Lung (tissue), 12 donors: ENCODE measurements around the gene RNF152. TPM values are rescaled to one million over a fixed set of nuclear protein-coding genes. Genes with fewer than 3 reads are reported as not detected.

Experiments used
- ATAC-seq: fragments of 200-7000 bp; cut with Tn5 transposase; one replicate; pipeline ENCODE4 v1.9.1; 2020; ENCODE audit warnings: moderate number of reproducible peaks; ENCODE audit not compliant: insufficient read depth, low FRiP score
- DNase-seq, 3 donors: peaks; one replicate each; pipeline ENCODE4 v3.0.0-alpha.2; 2013 to 2017
- H3K27ac ChIP-seq, 2 donors: one replicate each; pipeline ENCODE4 v1.5.1; 2013; ENCODE audit warnings: mild to moderate bottlenecking in 2 of 2, moderate library complexity in 2 of 2, control low read depth in 1 of 2, inconsistent platforms in 1 of 2, low read depth in 1 of 2, low read length in 1 of 2
- H3K27me3 ChIP-seq, 3 donors: one replicate each; pipeline ENCODE4 v1.5.1; 2013; ENCODE audit warnings: low read length in 2 of 3; ENCODE audit not compliant: control insufficient read depth in 3 of 3, insufficient read depth in 3 of 3
- H3K36me3 ChIP-seq, 4 donors: one replicate each; pipeline ENCODE4 v1.5.1; 2013; ENCODE audit warnings: low read length in 4 of 4, mild to moderate bottlenecking in 1 of 4, moderate library complexity in 1 of 4; ENCODE audit not compliant: control insufficient read depth in 4 of 4, insufficient read depth in 4 of 4
- H3K4me1 ChIP-seq, 5 donors: one replicate each; pipeline ENCODE4 v1.5.1; 2013; ENCODE audit warnings: low read length in 5 of 5, mild to moderate bottlenecking in 2 of 5, moderate library complexity in 1 of 5; ENCODE audit not compliant: control insufficient read depth in 5 of 5, insufficient read depth in 5 of 5
- H3K4me3 ChIP-seq: one replicate; pipeline ENCODE4 v1.5.1; 2013; ENCODE audit warnings: mild to moderate bottlenecking, control low read depth, moderate library complexity
- H3K9ac ChIP-seq, 2 donors: one replicate each; pipeline ENCODE4 v1.5.1; 2013; ENCODE audit warnings: low read length in 2 of 2, control low read depth in 1 of 2; ENCODE audit not compliant: insufficient read depth in 1 of 2
- H3K9me3 ChIP-seq, 4 donors: one replicate each; pipeline ENCODE4 v1.5.1; 2013; ENCODE audit warnings: low read length in 3 of 4, mild to moderate bottlenecking in 1 of 4, moderate library complexity in 1 of 4; ENCODE audit not compliant: control insufficient read depth in 4 of 4, insufficient read depth in 3 of 4
- CTCF ChIP-seq: IDR thresholded peaks from 2 replicates; pipeline ENCODE4 v1.5.1; 2012; ENCODE audit warnings: mild to moderate bottlenecking; ENCODE audit errors: control extremely low read depth, extremely low read depth
- WGBS, 2 donors: extraction: QIAGEN DNeasy Blood & Tissue Kit; methylation state at CpG; one replicate each; pipeline ENCODE4 v1.1.7; 2013; 5-methylcytosine and 5-hydroxymethylcytosine counted together
- polyA plus RNA-seq, 2 donors: library from polyadenylated mRNA; stranded (reverse); fragments of 200-250 nt; gene quantifications; one replicate each; pipeline ENCODE4 v1.2.1, GENCODE V29; 2013
- total RNA-seq, 2 donors: library from RNA; depleted of rRNA in 1 of 2; stranded (reverse); fragments of >200 nt in 1 of 2; gene quantifications; one replicate each; pipeline ENCODE4 v1.2.1, GENCODE V29; 2014 to 2021
- donor health status: control.
- donor health status: control.
- donor health status: Bipolar disorder and iron deficiency.
- donor health status: healthy.
- donor health status: DM: yes; HTN: yes; CAD: no.

Gene RNF152
- total and polyA plus RNA-seq, 4 donors = 1.1 to 55.6 (median 9.6) TPM

DNA sequence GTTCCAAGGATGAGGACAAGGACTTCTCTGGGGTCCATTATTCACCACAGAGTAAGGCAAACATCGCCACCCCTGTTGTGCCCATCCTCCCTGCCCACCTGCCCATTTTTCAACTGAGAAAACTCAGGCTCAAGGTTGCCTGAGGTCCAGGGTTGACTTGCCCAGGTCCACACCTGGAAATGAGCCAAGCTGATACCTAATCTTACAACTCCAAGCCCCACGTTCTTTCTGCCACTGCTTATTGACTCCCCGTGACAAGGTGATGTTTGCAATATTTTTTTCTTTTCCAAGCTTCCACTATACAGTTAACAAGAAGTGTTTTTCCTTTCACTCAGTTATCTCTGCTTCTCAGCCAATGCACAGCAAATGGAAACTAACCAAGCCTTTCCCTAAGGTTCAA lies 39.0 kb downstream of the RNF152 start:
- DNase-seq = no peak
- Histone ChIP-seq H3K27me3 (no peaks in the 10 kb centered on the region), H3K4me1 (peaks cover 0 to 18% (median 8%) of the 10 kb centered on the region in 5 donors), H3K9me3 (peaks cover 0 to 2% (median 0%) of the 10 kb centered on the region in 4 donors), H3K4me3 (no peak overlapping the region), H3K9ac (no peak overlapping the region), H3K36me3 (peaks cover 0 to 1% (median 0%) of the 10 kb centered on the region in 4 donors), H3K27ac (no peak overlapping the region)
- ATAC-seq = no peak
- no peak for TF ChIP-seq CTCF
- 86 to 88% methylated on average over 3 of the region's 3 CpGs for WGBS, 2 donors

- peaks cover 0 to 1% (median 0%) of the 10 kb centered on the region in 4 donors for H3K36me3 ChIP-seq
- ATAC-seq (no peak), DNase-seq (no peak)
- 53 to 78% methylated on average over 1 of the region's 1 CpG for WGBS, 2 donors
- H3K27me3 ChIP-seq = no peaks in the 10 kb centered on the region
- H3K4me3 ChIP-seq = no peak overlapping the region
- TF ChIP-seq CTCF = no peak
- H3K9ac ChIP-seq = no peak overlapping the region
- H3K27ac ChIP-seq = no peak overlapping the region
- peaks cover 0 to 2% (median 0%) of the 10 kb centered on the region in 4 donors for H3K9me3 ChIP-seq
- peaks cover 0 to 18% (median 6%) of the 10 kb centered on the region in 5 donors for H3K4me1 ChIP-seq
Observed at GRCh38 chr18:61852496-61852895, 40.3 kb downstream of the RNF152 start.

GRCh38 chr18:61851940-61852451 lies 40.8 kb downstream of the RNF152 start:
- peaks cover 0 to 2% (median 0%) of the 10 kb centered on the region in 4 donors for H3K9me3 ChIP-seq
- H3K4me3 ChIP-seq = no peak overlapping the region
- peaks cover 0 to 18% (median 6%) of the 10 kb centered on the region in 5 donors for H3K4me1 ChIP-seq
- ATAC-seq = no peak
- H3K27me3 ChIP-seq = no peaks in the 10 kb centered on the region
- no peak overlapping the region for H3K27ac ChIP-seq
- 80 to 92% methylated on average over 3 of the region's 3 CpGs for WGBS, 2 donors
- no peak overlapping the region for H3K9ac ChIP-seq
- no peak for DNase-seq
- no peak for TF ChIP-seq CTCF
- peaks cover 0 to 1% (median 0%) of the 10 kb centered on the region in 4 donors for H3K36me3 ChIP-seq

DNA sequence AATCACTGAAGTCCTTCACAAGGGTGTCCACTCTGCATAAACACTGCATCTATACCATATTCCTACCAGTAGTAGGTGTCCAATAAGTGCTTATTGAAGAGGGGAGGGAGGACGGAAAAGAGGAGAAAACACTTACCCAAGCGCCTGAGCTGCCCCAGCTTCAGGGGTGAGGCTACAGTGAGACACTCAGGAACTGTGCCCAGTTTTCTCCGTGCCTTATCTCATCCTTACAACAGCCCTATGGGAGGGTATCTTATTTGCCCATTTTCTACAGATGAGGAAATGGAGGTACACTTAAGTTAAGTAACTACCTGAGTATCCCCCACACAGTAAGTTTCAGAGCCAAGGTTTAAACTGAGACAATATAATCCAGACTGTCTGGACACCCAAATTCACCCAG lies 41.5 kb downstream of the RNF152 start:
- Histone ChIP-seq H3K4me3 (no peak overlapping the region), H3K9ac (no peak overlapping the region), H3K36me3 (peaks cover 0 to 1% (median 0%) of the 10 kb centered on the region in 4 donors), H3K27me3 (no peaks in the 10 kb centered on the region), H3K27ac (no peak overlapping the region), H3K4me1 (peaks cover 0 to 14% (median 6%) of the 10 kb centered on the region in 5 donors), H3K9me3 (peaks cover 0 to 4% (median 0%) of the 10 kb centered on the region in 4 donors)
- ATAC-seq = no peak
- 73 to 84% methylated on average over 3 of the region's 3 CpGs for WGBS, 2 donors
- DNase-seq = no peak
- no peak for TF ChIP-seq CTCF
